NB4 (cell line): ENCODE results near the gene ASPHD1.

ENCODE experiments used
- CTCF ChIP-seq: IDR thresholded peaks from one replicate; pipeline ENCODE4 v1.5.1; 2012; ENCODE audit warnings: low read depth, low read length
- MAX ChIP-seq: IDR thresholded peaks from 2 replicates; pipeline ENCODE4 v1.6.1; 2011; ENCODE audit warnings: low read depth, low read length
- POLR2A ChIP-seq: IDR thresholded peaks from 2 replicates; pipeline ENCODE4 v1.6.1; 2011; ENCODE audit warnings: mild to moderate bottlenecking; ENCODE audit not compliant: insufficient read length; ENCODE audit errors: extremely low read depth

GRCh38 chr16:29860218-29860617, 40.1 kb upstream of the ASPHD1 start:
- TF ChIP-seq CTCF, result no peak
- TF ChIP-seq MAX, result no peak
- no peak for TF ChIP-seq POLR2A
